ENCODE results near the gene HAVCR2.

HAVCR2 gene

DNA sequence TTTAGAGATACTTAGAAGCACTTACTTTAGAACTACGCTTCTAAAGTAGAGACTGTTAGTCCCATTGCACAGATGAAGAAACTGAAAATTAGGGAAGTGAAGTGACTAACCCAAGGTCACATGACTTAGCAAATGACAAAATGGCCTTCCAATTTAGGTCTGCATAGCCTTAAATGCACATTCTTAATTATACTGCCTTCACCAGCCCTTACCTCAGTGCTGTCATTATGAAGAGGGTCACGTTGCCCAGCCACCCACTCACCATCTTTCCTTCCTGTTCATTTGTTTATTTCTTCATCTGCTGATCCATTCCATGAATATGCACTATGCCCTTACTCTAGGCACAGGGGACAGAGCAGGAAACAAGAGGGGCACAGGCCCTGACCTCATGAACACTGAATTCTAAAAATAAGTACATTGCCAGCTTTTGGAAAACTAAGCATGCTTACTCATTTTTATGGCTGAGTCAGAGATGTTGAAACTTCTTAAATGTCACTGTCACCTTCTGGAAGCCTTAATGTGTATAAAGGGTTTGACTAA lies 8.6 kb downstream of the HAVCR2 start:
- 91% methylated on average over 2 of the region's 2 CpGs for WGBS, 2 experiments
- Histone ChIP-seq H3K27ac (ENCODE audit: insufficient read depth, low read depth, low read length, poor library complexity, severe bottlenecking) (no peak overlapping the region), H3K36me3 (ENCODE audit: control insufficient read depth, insufficient read depth, low read length) (no peaks in the 10 kb centered on the region), H3K9me3 (ENCODE audit: control insufficient read depth, low read length) (no peaks in the 10 kb centered on the region), H3K27me3 (ENCODE audit: control insufficient read depth, insufficient read depth, low read length, poor library complexity, severe bottlenecking) (no peaks in the 10 kb centered on the region), H3K4me3 (ENCODE audit: insufficient read depth, low read depth, low read length) (no peak overlapping the region), H3K4me1 (ENCODE audit: control insufficient read depth, insufficient read depth, low read length) (no peaks in the 10 kb centered on the region)

DNA sequence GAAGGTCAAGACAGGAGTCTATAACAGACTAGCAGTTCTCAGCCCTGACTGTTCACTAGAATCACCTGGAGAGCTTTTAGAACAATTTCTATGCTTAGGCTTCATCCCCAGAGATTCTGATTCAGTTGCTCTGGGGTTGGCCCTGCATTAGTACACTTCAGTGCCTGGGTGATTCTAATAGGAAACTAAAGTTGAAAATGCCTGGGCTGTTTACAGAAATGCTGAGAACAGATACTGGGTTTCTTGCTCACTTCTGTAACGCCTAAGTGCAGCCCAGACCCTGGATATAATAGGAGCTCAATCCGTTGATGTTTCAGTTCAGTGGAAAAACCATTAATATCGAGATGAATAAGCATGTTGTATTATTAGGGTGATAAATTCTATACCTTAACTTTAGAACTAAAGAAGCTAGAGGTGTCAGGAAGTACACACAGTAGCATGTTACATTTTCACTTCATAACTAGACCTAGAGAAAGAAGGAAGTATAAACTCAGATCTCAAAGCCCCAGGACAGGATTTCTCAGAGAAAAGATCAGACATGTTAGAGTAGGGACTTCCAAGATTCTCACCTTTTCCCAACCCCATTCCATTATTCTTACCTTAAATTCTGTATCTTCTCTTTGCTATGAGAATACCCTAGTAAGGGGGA lies 20.4 kb downstream of the HAVCR2 start:
- no peaks in the 10 kb centered on the region for H3K27me3 ChIP-seq (ENCODE audit: control insufficient read depth, insufficient read depth, low read length, poor library complexity, severe bottlenecking)
- no peaks in the 10 kb centered on the region for H3K9me3 ChIP-seq (ENCODE audit: control insufficient read depth, low read length)
- WGBS, 2 experiments = 85 to 88% methylated on average over 2 to 3 of the region's 3 CpGs
- no peaks in the 10 kb centered on the region for H3K4me1 ChIP-seq (ENCODE audit: control insufficient read depth, insufficient read depth, low read length)
- H3K36me3 ChIP-seq (ENCODE audit: control insufficient read depth, insufficient read depth, low read length) = no peaks in the 10 kb centered on the region
- H3K4me3 ChIP-seq (ENCODE audit: insufficient read depth, low read depth, low read length) = no peak overlapping the region
- H3K27ac ChIP-seq (ENCODE audit: insufficient read depth, low read depth, low read length, poor library complexity, severe bottlenecking) = no peak overlapping the region

DNA sequence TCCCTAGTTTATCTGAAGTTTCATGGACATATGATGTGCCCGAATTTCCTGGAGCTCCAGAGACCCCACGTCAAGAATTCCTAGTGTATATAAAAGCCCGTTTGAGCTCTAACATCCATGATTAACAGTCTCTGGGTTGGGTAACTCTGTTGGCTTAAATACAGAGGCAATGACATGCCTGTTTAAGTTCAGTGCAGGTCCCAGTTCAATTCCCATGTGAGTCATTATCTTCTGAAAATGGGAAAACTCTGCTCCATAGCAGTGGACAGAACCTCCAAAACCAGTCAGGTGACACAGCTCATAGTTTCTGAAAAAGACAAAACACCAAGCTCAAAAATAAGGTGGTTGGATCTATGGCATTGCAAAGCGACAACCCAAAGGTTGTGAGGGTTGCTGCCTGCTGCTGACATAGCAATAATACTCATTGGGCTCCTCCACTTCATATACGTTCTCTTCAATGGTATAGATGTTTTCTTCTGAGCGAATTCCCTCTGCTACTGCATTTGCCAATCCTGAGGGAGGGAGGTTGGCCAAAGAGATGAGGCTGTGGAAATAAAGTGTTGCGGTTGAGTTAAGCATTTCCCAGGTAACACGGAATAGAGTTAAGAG lies 22.0 kb downstream of the HAVCR2 start:
- H3K27ac ChIP-seq (ENCODE audit: insufficient read depth, low read depth, low read length, poor library complexity, severe bottlenecking) = no peak overlapping the region
- H3K9me3 ChIP-seq (ENCODE audit: control insufficient read depth, low read length) = no peaks in the 10 kb centered on the region
- WGBS, 2 experiments = 93 to 96% methylated on average over 8 of the region's 8 CpGs
- H3K36me3 ChIP-seq (ENCODE audit: control insufficient read depth, insufficient read depth, low read length) = no peaks in the 10 kb centered on the region
- no peaks in the 10 kb centered on the region for H3K4me1 ChIP-seq (ENCODE audit: control insufficient read depth, insufficient read depth, low read length)
- H3K4me3 ChIP-seq (ENCODE audit: insufficient read depth, low read depth, low read length) = no peak overlapping the region
- H3K27me3 ChIP-seq (ENCODE audit: control insufficient read depth, insufficient read depth, low read length, poor library complexity, severe bottlenecking) = no peaks in the 10 kb centered on the region

DNA sequence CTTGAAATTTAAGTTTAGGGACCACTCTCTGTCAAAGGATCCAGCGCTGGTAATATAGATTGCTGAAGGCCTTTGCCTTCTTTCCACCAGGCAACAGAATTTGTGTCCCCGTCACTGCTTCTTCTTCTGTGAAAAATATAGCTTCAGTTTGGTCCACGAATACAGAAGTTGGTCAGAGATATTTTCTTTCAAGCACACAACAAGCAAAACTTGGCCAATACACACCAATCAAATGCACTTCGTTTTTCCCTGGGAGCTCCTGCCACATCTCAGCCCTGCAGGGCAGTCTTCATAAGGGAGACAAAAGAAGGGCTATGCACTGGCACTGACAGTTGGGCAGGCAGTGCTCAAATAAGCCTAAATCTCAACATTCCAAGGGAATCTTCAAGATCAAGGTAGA lies 22.9 kb downstream of the HAVCR2 start:
- 84 to 93% methylated on average over 4 of the region's 4 CpGs for WGBS, 2 experiments
- no peaks in the 10 kb centered on the region for H3K4me1 ChIP-seq (ENCODE audit: control insufficient read depth, insufficient read depth, low read length)
- H3K27ac ChIP-seq (ENCODE audit: insufficient read depth, low read depth, low read length, poor library complexity, severe bottlenecking) = no peak overlapping the region
- no peaks in the 10 kb centered on the region for H3K9me3 ChIP-seq (ENCODE audit: control insufficient read depth, low read length)
- H3K4me3 ChIP-seq (ENCODE audit: insufficient read depth, low read depth, low read length) = no peak overlapping the region
- H3K27me3 ChIP-seq (ENCODE audit: control insufficient read depth, insufficient read depth, low read length, poor library complexity, severe bottlenecking) = no peaks in the 10 kb centered on the region
- H3K36me3 ChIP-seq (ENCODE audit: control insufficient read depth, insufficient read depth, low read length) = no peaks in the 10 kb centered on the region

- H3K9me3 ChIP-seq (ENCODE audit: control insufficient read depth, low read length) = no peaks in the 10 kb centered on the region
- H3K27ac ChIP-seq (ENCODE audit: insufficient read depth, low read depth, low read length, poor library complexity, severe bottlenecking) = no peak overlapping the region
- H3K4me3 ChIP-seq (ENCODE audit: insufficient read depth, low read depth, low read length) = no peak overlapping the region
- H3K36me3 ChIP-seq (ENCODE audit: control insufficient read depth, insufficient read depth, low read length) = no peaks in the 10 kb centered on the region
- no peaks in the 10 kb centered on the region for H3K4me1 ChIP-seq (ENCODE audit: control insufficient read depth, insufficient read depth, low read length)
- WGBS, 2 experiments = 90% methylated on average over 2 of the region's 2 CpGs
- H3K27me3 ChIP-seq (ENCODE audit: control insufficient read depth, insufficient read depth, low read length, poor library complexity, severe bottlenecking) = no peaks in the 10 kb centered on the region
These were observed 28.6 kb downstream of the HAVCR2 start for GRCh38 chr5:157080286-157080685.

DNA sequence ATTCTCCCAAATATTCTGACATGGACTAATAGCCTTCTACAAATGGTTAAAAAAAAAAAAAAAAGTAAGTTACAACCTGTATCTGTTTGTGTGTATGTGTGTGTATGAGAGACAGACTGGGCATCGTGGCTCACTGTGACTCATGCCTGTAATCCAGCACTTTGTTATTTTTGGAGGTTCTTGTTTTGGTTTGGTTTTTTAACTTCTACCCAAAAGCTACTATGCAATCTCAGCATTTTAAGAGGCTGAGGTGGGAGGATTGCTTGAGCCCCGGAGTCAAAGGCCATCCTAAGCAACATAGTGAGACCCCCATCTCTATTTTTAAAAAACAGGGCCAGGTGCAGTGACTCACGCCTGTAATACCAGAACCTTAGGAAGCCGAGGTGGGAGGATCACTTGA lies 32.3 kb downstream of the HAVCR2 start:
- Histone ChIP-seq H3K9me3 (ENCODE audit: control insufficient read depth, low read length) (no peaks in the 10 kb centered on the region), H3K4me3 (ENCODE audit: insufficient read depth, low read depth, low read length) (no peak overlapping the region), H3K36me3 (ENCODE audit: control insufficient read depth, insufficient read depth, low read length) (no peaks in the 10 kb centered on the region), H3K27ac (ENCODE audit: insufficient read depth, low read depth, low read length, poor library complexity, severe bottlenecking) (no peak overlapping the region), H3K4me1 (ENCODE audit: control insufficient read depth, insufficient read depth, low read length) (no peaks in the 10 kb centered on the region), H3K27me3 (ENCODE audit: control insufficient read depth, insufficient read depth, low read length, poor library complexity, severe bottlenecking) (no peaks in the 10 kb centered on the region)
- 92% methylated on average over 3 to 4 of the region's 4 CpGs for WGBS, 2 experiments

DNA sequence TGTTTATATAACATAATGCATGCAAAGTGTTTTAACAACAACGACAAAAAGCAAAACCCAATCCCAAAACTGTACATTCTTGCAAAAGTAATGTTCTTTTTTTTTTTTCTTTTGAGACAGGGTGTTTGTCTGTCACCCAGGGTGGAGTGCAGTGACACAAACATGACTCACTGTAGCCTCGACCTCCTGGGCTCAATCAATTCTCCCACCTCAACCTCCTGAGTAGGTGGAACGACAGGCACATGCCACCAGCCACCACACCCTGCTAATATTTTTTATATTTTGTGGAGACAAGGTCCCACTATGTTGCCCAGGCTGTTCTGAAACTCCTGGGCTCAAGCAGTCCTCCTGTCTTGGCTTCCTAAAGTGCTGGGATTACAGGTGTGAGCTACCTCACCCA lies 36.3 kb downstream of the HAVCR2 start:
- no peak overlapping the region for H3K4me3 ChIP-seq (ENCODE audit: insufficient read depth, low read depth, low read length)
- no peak overlapping the region for H3K27ac ChIP-seq (ENCODE audit: insufficient read depth, low read depth, low read length, poor library complexity, severe bottlenecking)
- H3K4me1 ChIP-seq (ENCODE audit: control insufficient read depth, insufficient read depth, low read length) = no peaks in the 10 kb centered on the region
- 74 to 78% methylated on average over 3 of the region's 3 CpGs for WGBS, 2 experiments
- no peaks in the 10 kb centered on the region for H3K36me3 ChIP-seq (ENCODE audit: control insufficient read depth, insufficient read depth, low read length)
- no peaks in the 10 kb centered on the region for H3K27me3 ChIP-seq (ENCODE audit: control insufficient read depth, insufficient read depth, low read length, poor library complexity, severe bottlenecking)
- no peaks in the 10 kb centered on the region for H3K9me3 ChIP-seq (ENCODE audit: control insufficient read depth, low read length)

DNA sequence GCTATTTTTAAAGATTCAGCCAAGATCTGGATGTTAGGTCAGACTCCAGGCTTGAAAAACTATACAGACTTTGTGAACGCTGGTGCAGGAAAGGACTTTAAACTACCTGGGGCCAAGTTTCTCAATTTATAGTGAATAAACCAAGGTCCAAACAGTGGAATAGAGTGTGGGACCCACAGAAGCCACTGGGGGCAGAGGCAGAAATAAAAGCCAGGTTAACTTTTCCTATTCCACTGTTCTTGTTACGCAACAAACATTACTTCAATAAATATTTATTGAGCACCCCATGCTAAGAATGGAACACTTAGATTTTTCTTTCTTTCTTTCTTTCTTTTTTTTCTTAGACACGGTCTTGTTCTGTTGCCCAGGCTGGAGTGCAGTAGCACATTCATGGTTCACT lies 38.9 kb downstream of the HAVCR2 start:
- Histone ChIP-seq H3K4me3 (ENCODE audit: insufficient read depth, low read depth, low read length) (no peak overlapping the region), H3K27ac (ENCODE audit: insufficient read depth, low read depth, low read length, poor library complexity, severe bottlenecking) (no peak overlapping the region), H3K9me3 (ENCODE audit: control insufficient read depth, low read length) (no peaks in the 10 kb centered on the region), H3K27me3 (ENCODE audit: control insufficient read depth, insufficient read depth, low read length, poor library complexity, severe bottlenecking) (no peaks in the 10 kb centered on the region), H3K4me1 (ENCODE audit: control insufficient read depth, insufficient read depth, low read length) (no peaks in the 10 kb centered on the region), H3K36me3 (ENCODE audit: control insufficient read depth, insufficient read depth, low read length) (no peaks in the 10 kb centered on the region)
- WGBS, 2 experiments = 94 to 96% methylated on average over 3 of the region's 3 CpGs

- 93 to 94% methylated on average over 5 of the region's 5 CpGs for WGBS, 2 experiments
- Histone ChIP-seq H3K27me3 (ENCODE audit: control insufficient read depth, insufficient read depth, low read length, poor library complexity, severe bottlenecking) (no peaks in the 10 kb centered on the region), H3K4me3 (ENCODE audit: insufficient read depth, low read depth, low read length) (no peak overlapping the region), H3K4me1 (ENCODE audit: control insufficient read depth, insufficient read depth, low read length) (no peaks in the 10 kb centered on the region), H3K27ac (ENCODE audit: insufficient read depth, low read depth, low read length, poor library complexity, severe bottlenecking) (no peak overlapping the region), H3K9me3 (ENCODE audit: control insufficient read depth, low read length) (no peaks in the 10 kb centered on the region), H3K36me3 (ENCODE audit: control insufficient read depth, insufficient read depth, low read length) (no peaks in the 10 kb centered on the region)
These were observed 40.1 kb downstream of the HAVCR2 start for GRCh38 chr5:157068785-157069184.

GRCh38 chr5:157068339-157068738 lies 40.5 kb downstream of the HAVCR2 start:
- Histone ChIP-seq H3K9me3 (ENCODE audit: control insufficient read depth, low read length) (no peaks in the 10 kb centered on the region), H3K27me3 (ENCODE audit: control insufficient read depth, insufficient read depth, low read length, poor library complexity, severe bottlenecking) (no peaks in the 10 kb centered on the region), H3K4me1 (ENCODE audit: control insufficient read depth, insufficient read depth, low read length) (no peaks in the 10 kb centered on the region), H3K27ac (ENCODE audit: insufficient read depth, low read depth, low read length, poor library complexity, severe bottlenecking) (no peak overlapping the region), H3K4me3 (ENCODE audit: insufficient read depth, low read depth, low read length) (no peak overlapping the region), H3K36me3 (ENCODE audit: control insufficient read depth, insufficient read depth, low read length) (no peaks in the 10 kb centered on the region)
- 94 to 96% methylated on average over 5 of the region's 5 CpGs for WGBS, 2 experiments

Data from ectodermal cell (in vitro differentiated cells).